OCI-LY3 (cell line): ENCODE measurements around the gene NPPC.
"Not testable (repeated sequence)": the region's sequence is repeated elsewhere in the genome, so short reads cannot be mapped to it uniquely, and the experiment has no call there.

Source experiments
- H2AFZ ChIP-seq: fragments of 200-600, 300-600 bp; shearing (Covaris generic); 2 replicates; pipeline ENCODE4 v1.6.0; 2014; ENCODE audit warnings: antibody characterized with exemption, low read depth, low read length
- H3K27ac ChIP-seq: fragments of 200-600, 300-600 bp; sonication (generic); 2 replicates; pipeline ENCODE4 v1.5.1; 2014; ENCODE audit warnings: mild to moderate bottlenecking, low read length, moderate library complexity, mixed read lengths
- H3K27me3 ChIP-seq: fragments of 200-600, 300-600 bp; sonication (generic); 2 replicates; pipeline ENCODE4 v1.6.1; 2014; ENCODE audit warnings: low read depth, low read length, mixed read lengths
- H3K36me3 ChIP-seq: fragments of 200-600, 300-600 bp; sonication (generic); replicated peaks from 2 replicates; pipeline ENCODE3; 2014; ENCODE audit warnings: low read depth, low read length, mixed read lengths
- H3K4me1 ChIP-seq: fragments of 300-600, 200-600 bp; sonication (generic); 2 replicates; pipeline ENCODE4 v1.6.1; 2014; ENCODE audit warnings: low read length, mixed read lengths
- H3K4me2 ChIP-seq: fragments of 200-600, 300-600 bp; sonication (generic); 2 replicates; pipeline ENCODE4 v1.6.1; 2014; ENCODE audit warnings: low read length, mixed read lengths
- H3K4me3 ChIP-seq: fragments of 300-600, 200-600 bp; sonication (generic); 2 replicates; pipeline ENCODE4 v1.5.1; 2014; ENCODE audit warnings: antibody characterized with exemption, mild to moderate bottlenecking, low read length, moderate library complexity
- H3K79me2 ChIP-seq: fragments of 300-600, 200-600 bp; shearing (Covaris generic); 2 replicates; pipeline ENCODE4 v1.6.1; 2014; ENCODE audit warnings: mild to moderate bottlenecking, low read length, mixed read lengths
- H3K9ac ChIP-seq: fragments of 300-600, 200-600 bp; shearing (Covaris generic); 2 replicates; pipeline ENCODE4 v1.6.0; 2014; ENCODE audit warnings: mild to moderate bottlenecking, low read length, moderate library complexity
- H3K9me3 ChIP-seq: fragments of 200-600, 300-600 bp; shearing (Covaris generic); 2 replicates; pipeline ENCODE4 v1.6.1; 2014; ENCODE audit warnings: low read length, mixed read lengths; ENCODE audit not compliant: insufficient read depth
- H4K20me1 ChIP-seq: fragments of 200-600, 300-600 bp; sonication (generic); 2 replicates; pipeline ENCODE4 v1.6.1; 2016; ENCODE audit warnings: low read length, mixed read lengths; ENCODE audit not compliant: insufficient read depth
- EZH2phosphoT487 ChIP-seq: fragments of 200-600 bp; shearing (Covaris generic); IDR thresholded peaks from 2 replicates; pipeline ENCODE4 v1.6.1; 2018; ENCODE audit warnings: antibody characterized with exemption, mixed run types, low read depth
- TF ChIP-seq, protein P1 (sequence below): fragments of 200-600, 300-600 bp; sonication (generic); IDR thresholded peaks from 2 replicates; pipeline ENCODE4 v1.5.1; 2014; ENCODE audit warnings: antibody characterized with exemption, low read length, low read depth

The NPPC gene

DNA sequence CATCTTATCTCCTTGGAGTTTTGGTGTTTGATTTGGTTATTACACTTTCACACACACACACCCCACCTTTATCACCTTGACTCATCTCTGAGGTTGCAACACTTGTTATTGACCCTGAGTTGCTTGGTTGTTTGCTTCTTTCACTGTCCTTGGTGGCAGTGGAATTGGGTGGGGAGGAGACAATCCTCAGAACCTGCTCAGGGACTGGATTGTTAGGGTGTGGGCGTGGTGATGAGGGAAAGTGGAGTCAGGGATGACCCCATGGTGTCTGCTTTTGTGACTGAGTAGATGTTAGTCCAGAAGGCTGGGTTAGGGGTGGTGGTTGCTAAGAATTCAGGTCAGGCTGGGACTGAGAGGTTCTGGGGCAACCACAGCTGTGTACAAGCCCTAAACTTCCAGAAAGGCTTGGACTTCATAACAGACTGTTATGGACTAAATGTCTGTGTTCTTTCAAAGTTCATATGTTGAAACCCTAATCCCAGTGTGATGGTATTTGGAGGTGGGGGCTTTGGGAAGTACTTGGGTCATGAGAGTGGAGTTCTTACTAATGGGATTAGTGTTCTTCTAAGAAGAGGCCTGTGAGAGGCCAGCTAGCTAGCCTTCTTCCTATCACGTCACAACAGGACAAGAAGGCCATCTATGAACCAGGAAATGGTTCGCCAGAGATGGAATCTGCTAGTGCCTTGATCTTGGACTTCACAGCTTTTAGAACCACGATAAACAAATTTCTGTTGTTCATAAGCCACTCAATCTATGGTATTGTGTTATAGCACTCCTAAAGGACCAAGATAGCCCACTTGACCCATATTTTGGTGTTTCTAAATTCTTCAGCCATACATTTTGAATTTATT is 31.9 kb upstream of the NPPC start:
- Histone ChIP-seq H3K4me3 (no peak overlapping the region), H3K36me3 (no peaks in the 10 kb centered on the region), H3K79me2 (peaks cover 21% of the 10 kb centered on the region), H2AFZ (no peak overlapping the region), H3K27ac (no peak overlapping the region), H3K4me1 (peaks cover 4% of the 10 kb centered on the region; the same call in 1 of the 2 replicates), H3K4me2 (no peak overlapping the region), H3K9me3 (no peaks in the 10 kb centered on the region), H4K20me1 (no peaks in the 10 kb centered on the region), H3K9ac (no peak overlapping the region), H3K27me3 (no peaks in the 10 kb centered on the region)
- TF ChIP-seq, protein P1, sequence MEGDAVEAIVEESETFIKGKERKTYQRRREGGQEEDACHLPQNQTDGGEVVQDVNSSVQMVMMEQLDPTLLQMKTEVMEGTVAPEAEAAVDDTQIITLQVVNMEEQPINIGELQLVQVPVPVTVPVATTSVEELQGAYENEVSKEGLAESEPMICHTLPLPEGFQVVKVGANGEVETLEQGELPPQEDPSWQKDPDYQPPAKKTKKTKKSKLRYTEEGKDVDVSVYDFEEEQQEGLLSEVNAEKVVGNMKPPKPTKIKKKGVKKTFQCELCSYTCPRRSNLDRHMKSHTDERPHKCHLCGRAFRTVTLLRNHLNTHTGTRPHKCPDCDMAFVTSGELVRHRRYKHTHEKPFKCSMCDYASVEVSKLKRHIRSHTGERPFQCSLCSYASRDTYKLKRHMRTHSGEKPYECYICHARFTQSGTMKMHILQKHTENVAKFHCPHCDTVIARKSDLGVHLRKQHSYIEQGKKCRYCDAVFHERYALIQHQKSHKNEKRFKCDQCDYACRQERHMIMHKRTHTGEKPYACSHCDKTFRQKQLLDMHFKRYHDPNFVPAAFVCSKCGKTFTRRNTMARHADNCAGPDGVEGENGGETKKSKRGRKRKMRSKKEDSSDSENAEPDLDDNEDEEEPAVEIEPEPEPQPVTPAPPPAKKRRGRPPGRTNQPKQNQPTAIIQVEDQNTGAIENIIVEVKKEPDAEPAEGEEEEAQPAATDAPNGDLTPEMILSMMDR: no peak
- TF ChIP-seq EZH2phosphoT487: no peak

DNA sequence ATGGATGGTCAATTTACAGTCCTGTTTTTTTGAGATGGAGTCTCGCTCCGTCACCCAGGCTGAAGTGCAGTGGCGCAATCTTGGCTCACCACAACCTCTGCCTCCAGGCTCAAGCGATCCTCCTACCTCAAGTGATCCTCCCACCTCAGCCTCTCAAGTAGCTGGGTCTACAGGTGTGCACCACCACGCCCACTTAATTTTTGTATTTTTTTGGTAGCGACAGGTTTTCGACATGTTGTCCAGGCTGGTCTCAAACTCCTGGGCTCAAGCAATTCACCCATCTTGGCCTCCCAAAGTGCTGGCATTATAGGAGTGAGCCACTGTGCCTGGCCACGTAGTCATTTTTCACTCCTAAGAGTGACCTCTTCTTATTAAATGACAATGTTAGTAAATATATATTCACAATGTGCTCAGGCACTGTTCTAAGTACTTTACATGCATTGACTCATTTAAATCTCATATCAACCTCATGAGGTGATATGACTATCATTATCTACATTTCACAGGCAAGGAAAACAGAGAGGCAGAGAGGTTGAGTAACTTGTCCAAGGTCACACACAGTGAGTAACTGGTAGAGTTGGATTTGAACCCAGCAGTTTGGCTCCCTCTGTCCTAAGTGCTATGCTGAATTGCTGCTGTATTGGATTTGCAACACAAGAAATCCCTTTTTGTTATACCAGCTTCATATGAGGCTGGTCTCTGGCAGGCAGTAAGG is 29.7 kb upstream of the NPPC start:
- Histone ChIP-seq H3K36me3 (no peaks in the 10 kb centered on the region), H3K27me3 (no peaks in the 10 kb centered on the region), H3K4me1 (peaks cover 4% of the 10 kb centered on the region; the same call in 1 of the 2 replicates), H3K4me3 (no peak overlapping the region), H3K9me3 (no peaks in the 10 kb centered on the region), H2AFZ (no peak overlapping the region), H3K27ac (no peak overlapping the region), H3K4me2 (no peak overlapping the region), H4K20me1 (no peaks in the 10 kb centered on the region), H3K9ac (no peak overlapping the region), H3K79me2 (peaks cover 3% of the 10 kb centered on the region)
- TF ChIP-seq EZH2phosphoT487: no peak
- TF ChIP-seq, protein P1: no peak

DNA sequence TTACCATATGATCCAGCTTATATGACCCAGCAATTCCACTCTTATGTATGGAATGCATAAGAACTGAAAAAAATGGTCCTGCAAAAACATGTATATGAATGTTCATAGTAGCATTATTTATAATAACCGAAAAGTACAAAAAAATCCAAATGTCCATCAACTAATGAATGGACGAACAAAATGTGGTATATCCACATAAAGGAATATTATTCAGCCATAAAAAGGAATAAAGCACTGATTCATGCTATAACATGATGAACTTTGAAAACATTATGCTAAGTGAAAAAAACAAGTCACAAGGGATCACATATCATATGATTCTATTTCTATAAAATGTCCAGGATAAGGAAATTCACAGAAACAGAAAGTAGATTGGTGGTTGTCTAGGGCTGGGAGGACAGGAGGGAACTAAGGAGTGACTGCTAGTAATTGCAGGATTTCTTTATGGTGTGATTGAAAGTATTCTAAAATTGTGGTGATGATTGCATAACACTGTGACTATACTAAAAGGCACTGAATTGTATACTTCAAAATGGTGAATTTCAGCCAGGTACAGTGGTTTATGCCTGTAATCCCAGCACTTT is 25.3 kb upstream of the NPPC start:
- no peak overlapping the region for H3K27ac ChIP-seq
- no peak overlapping the region for H3K9ac ChIP-seq
- H3K4me1 ChIP-seq: no peaks in the 10 kb centered on the region
- TF ChIP-seq EZH2phosphoT487: no peak
- TF ChIP-seq, protein P1: no peak
- no peaks in the 10 kb centered on the region for H3K9me3 ChIP-seq
- no peak overlapping the region for H3K4me2 ChIP-seq
- no peak overlapping the region for H2AFZ ChIP-seq
- no peaks in the 10 kb centered on the region for H4K20me1 ChIP-seq
- H3K27me3 ChIP-seq: no peaks in the 10 kb centered on the region
- no peaks in the 10 kb centered on the region for H3K79me2 ChIP-seq
- H3K4me3 ChIP-seq: no peak overlapping the region
- no peaks in the 10 kb centered on the region for H3K36me3 ChIP-seq

DNA sequence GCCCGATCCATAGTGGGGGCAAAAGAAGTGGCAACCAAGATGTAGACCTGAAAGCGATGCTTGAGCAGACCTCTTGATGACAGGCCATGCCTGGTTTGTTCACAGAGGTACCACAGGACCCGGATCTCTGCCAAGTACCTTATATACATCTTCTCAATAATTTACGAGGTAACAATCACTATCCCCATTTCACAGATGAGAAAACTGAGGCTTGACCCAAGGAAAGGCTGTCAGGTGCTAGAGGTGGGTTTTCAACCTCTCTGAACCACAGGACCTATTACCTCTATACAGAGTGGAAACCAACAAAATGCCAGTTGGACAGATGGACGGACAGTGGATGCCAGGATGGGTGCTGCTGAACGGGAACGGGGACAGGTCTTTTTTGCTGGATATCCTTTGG is 21.5 kb upstream of the NPPC start:
- Histone ChIP-seq H3K4me2 (no peak overlapping the region), H3K4me3 (no peak overlapping the region), H3K27ac (no peak overlapping the region), H2AFZ (no peak overlapping the region), H3K9ac (no peak overlapping the region), H3K9me3 (no peaks in the 10 kb centered on the region), H3K36me3 (no peaks in the 10 kb centered on the region), H3K79me2 (no peaks in the 10 kb centered on the region), H3K4me1 (no peaks in the 10 kb centered on the region), H3K27me3 (no peaks in the 10 kb centered on the region), H4K20me1 (no peaks in the 10 kb centered on the region)
- TF ChIP-seq, protein P1: no peak
- TF ChIP-seq EZH2phosphoT487: no peak

DNA sequence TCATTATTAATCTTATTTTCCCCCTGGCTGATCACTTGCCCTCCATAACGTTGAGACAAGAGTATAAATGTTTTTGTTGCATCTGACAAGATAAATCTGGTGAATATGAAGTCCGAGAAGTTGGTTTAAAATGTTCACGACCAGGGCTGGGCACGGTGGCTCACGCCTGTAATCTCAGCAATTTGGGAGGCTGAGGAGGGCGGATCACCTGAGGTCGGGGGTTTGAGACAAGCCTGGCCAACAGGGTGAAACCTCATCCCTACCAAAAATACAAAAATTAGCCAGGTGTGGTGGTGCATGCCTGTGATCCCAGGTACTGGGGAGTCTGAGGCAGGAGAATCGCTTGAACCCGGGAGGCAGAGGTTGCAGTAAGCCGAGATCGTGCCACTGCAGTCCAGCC is 20.9 kb upstream of the NPPC start:
- not testable (repeated sequence) for H2AFZ ChIP-seq, H3K36me3 ChIP-seq, H3K4me3 ChIP-seq, H3K27me3 ChIP-seq, H3K79me2 ChIP-seq, H3K27ac ChIP-seq, H3K4me1 ChIP-seq, H4K20me1 ChIP-seq, H3K4me2 ChIP-seq, H3K9me3 ChIP-seq, H3K9ac ChIP-seq
